GM12872 (cell line): ENCODE measurements around the gene RFX2.

Source experiments
- TF ChIP-seq, protein P1 (sequence below): IDR thresholded peaks from 3 replicates; pipeline ENCODE4 v1.5.1; 2011; ENCODE audit warnings: low read depth, mild to moderate bottlenecking, low read length, moderate library complexity; ENCODE audit not compliant: insufficient read depth

The RFX2 gene

DNA sequence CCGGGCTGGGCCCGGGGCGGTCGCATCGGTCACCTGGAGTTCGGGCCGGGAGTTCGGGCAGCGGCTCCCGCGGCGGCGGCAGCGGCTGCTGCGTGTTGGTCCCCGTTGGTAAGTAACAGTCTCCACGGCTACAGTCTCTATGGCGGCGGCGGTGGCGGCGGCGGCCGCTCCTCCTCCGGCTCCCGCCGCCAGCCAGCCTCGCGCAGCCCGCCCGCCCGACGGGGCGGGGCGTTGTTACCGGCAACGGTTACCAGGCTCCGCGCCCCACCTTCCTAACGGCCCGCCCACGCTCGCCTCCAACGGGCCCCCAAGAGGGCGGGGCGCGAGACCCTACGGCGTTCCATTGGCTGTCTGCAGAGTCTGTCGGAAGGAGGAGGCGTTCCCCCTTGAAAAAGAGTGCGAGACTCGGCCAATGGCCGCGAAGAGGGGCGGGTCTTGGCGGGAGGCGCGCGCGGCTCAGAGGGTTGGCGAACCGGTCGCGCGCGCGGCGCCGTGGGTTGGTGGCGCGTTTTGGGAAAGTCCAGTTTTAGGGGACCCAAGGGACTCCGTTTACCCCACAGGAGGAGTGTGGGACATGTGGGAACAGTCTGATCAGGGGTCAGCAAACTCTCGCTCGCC is at the start of gene RFX2:
Gene RFX2, minus strand, starts transcription at position 141 of the 618 bp plus-strand sequence. CDS start 63,004 bp downstream, outside the sequence.
- TF ChIP-seq, protein P1, sequence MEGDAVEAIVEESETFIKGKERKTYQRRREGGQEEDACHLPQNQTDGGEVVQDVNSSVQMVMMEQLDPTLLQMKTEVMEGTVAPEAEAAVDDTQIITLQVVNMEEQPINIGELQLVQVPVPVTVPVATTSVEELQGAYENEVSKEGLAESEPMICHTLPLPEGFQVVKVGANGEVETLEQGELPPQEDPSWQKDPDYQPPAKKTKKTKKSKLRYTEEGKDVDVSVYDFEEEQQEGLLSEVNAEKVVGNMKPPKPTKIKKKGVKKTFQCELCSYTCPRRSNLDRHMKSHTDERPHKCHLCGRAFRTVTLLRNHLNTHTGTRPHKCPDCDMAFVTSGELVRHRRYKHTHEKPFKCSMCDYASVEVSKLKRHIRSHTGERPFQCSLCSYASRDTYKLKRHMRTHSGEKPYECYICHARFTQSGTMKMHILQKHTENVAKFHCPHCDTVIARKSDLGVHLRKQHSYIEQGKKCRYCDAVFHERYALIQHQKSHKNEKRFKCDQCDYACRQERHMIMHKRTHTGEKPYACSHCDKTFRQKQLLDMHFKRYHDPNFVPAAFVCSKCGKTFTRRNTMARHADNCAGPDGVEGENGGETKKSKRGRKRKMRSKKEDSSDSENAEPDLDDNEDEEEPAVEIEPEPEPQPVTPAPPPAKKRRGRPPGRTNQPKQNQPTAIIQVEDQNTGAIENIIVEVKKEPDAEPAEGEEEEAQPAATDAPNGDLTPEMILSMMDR: no peak

DNA sequence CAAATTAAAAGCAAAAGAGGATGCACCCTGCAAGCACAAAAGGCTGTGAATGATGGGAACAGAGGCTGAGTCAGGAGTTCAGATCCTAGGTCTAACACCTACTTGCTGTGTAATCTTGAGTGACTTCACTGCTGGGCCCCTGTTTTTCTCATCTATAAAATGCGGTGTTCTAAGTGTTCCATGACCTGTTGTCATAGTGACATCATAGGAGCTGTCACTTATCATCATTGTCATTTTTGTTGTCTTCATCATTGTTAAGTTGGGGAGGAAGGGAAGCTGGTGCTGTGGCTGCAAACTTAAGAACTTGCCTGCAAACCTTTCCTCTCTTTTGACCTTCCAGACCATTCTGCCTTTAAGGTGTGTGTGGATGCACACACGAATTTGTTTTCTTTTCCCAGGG is 45.7 kb upstream of the RFX2 start:
- TF ChIP-seq, protein P1: no peak

DNA sequence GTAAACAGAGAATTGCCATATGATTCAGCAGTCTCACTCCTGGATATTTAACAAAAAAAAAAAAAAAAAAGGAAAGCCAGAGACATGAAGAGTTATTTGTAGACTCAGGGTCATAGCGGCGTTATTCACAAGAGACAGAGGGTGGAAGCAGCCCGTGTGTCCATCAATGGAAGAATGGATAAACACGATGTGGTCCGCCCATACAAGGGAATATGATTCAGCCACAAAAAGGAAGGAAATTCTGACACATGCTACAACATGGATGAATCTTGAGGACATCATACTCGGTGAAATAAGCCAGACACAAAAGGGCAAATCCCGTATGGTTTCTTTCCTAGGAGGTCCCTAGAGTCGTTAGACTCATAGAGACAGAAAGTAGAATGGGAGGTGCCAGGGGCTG is 40.0 kb upstream of the RFX2 start:
- TF ChIP-seq, protein P1: no peak

DNA sequence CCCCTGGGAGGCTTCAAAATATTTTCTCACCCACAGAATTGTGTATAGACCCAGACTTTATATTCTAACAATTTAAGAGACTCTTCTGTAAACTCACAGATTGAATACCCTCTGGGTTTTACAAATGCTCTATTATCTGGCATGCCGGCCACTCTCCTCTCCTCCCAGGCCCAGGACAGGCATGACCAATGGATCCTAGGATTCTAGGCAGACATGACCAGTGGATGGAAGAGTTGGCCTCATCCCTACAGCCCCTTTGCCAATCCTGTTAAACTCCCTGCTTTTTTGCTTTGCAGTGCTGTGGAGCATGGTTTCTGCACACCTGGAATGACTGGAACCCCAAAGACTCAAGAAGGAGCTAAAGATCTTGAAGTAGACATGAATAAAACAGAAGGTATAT is 30.9 kb upstream of the RFX2 start:
- TF ChIP-seq, protein P1: no peak

DNA sequence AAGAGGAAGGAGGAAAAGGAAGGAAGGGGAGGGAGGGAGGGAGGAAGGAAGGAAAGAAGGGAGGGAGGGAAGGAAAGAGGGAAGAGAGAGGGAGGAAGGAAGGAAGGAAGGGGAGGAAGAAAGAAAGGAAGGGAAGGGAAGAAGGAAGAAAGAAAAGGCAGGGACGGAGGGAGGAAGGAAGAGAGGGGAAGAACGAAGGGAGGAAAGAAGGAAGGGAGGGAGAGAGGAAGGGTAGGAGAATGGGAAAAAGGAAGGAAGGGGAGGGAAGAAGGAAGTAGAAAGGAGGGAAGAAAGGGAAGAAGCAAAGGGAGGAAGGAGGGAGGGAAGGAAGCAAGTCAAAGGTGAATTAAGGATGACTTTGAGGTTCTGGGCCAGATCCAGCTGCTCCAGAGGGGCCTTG is 28.2 kb upstream of the RFX2 start:
- TF ChIP-seq, protein P1: no peak

DNA sequence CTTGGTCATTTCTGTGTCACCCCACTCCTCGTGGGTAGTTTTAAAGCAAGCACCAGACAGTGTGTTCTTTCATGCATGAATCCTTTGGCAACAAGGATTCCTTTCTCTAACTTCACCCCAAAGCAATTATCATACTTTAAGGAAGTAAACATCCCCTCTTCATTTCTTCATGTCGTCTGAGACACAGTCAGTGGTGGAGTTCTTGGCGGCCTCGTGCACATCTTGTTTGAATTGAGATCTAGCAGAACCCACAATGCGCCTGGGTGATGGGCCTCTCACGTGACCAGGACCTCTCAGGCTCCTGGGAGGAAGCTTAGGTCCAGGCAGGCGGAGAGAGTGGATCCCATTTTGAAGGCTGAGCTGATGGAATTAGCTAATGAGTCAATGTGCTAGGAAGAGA is 27.8 kb upstream of the RFX2 start:
- TF ChIP-seq, protein P1: no peak

DNA sequence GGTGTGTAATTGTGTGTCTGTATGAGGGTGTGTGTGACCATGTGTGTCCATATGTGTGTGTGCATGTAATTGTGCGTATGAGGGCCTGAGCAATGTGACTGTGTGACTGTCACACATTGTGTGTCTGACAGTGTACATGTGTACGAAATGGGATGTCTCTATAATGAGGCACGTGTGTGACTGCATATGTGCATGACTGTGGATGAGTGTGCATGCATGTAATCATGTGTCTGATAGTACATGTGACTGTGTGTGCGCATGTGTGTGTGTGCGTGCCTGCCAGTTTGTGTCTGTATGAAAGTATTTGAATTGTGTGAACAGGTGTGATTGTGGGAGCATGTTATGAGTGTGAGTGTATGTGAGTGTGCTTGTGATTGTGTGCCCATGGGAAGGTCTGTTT is 22.9 kb upstream of the RFX2 start:
- TF ChIP-seq, protein P1: no peak
